GM19238 (cell line): ENCODE results near the gene GATA1.
"Not testable (repeated sequence)": the region's sequence is repeated elsewhere in the genome, so short reads cannot be mapped to it uniquely, and the experiment has no call there.

Experiments
- DNase-seq: peaks from one replicate; pipeline ENCODE4 v3.0.0; 2011; ENCODE audit warnings: low spot score; ENCODE audit not compliant: insufficient read length

GATA1 gene

GRCh38 chrX:48813644-48814043 is 27.3 kb downstream of the GATA1 start:
- no peak for DNase-seq

GRCh38 chrX:48814722-48815121 is 28.3 kb downstream of the GATA1 start:
- DNase-seq: no peak

GRCh38 chrX:48815266-48815665 is 28.9 kb downstream of the GATA1 start:
- DNase-seq: no peak

GRCh38 chrX:48816014-48816810 is 29.8 kb downstream of the GATA1 start:
- DNase-seq: no peak

- no peak for DNase-seq
Measured at GRCh38 chrX:48818098-48818497, 31.7 kb downstream of the GATA1 start.

GRCh38 chrX:48818866-48819265 is 32.5 kb downstream of the GATA1 start:
- no peak for DNase-seq

- not testable (repeated sequence) for DNase-seq
Measured at GRCh38 chrX:48819394-48819793, 33.0 kb downstream of the GATA1 start.

- DNase-seq: no peak
Measured at GRCh38 chrX:48823053-48823452, 36.7 kb downstream of the GATA1 start.

- no peak for DNase-seq
Measured at GRCh38 chrX:48824066-48824465, 37.7 kb downstream of the GATA1 start.

- no peak for DNase-seq
Measured at GRCh38 chrX:48826135-48826875, 39.9 kb downstream of the GATA1 start, which contains the start of gene ERAS. Gene ERAS, plus strand, starts transcription at chrX:48826513. Its CDS starts 2,611 bp downstream, at chrX:48829124.

GRCh38 chrX:48826876-48827653 is 40.7 kb downstream of the GATA1 start:
- DNase-seq: no peak

- DNase-seq: no peak
Measured at GRCh38 chrX:48827654-48827968, 41.2 kb downstream of the GATA1 start.

GRCh38 chrX:48829016-48829735 is 42.8 kb downstream of the GATA1 start:
- DNase-seq: no peak

GRCh38 chrX:48831136-48831908 is 44.9 kb downstream of the GATA1 start:
- no peak for DNase-seq

- no peak for DNase-seq
Measured at GRCh38 chrX:48831909-48832291, 45.5 kb downstream of the GATA1 start.

GRCh38 chrX:48833542-48834138 is 47.2 kb downstream of the GATA1 start:
- DNase-seq: no peak

- DNase-seq: no peak
Measured at GRCh38 chrX:48834383-48834709, 48.0 kb downstream of the GATA1 start.

GRCh38 chrX:48835524-48836329 is 49.3 kb downstream of the GATA1 start, which contains the start of gene PCSK1N:
Gene PCSK1N, minus strand, starts transcription at chrX:48835610. Its CDS starts 78 bp downstream, at chrX:48835532.
- no peak for DNase-seq

- DNase-seq: no peak
Measured at GRCh38 chrX:48839686-48840085, 53.3 kb downstream of the GATA1 start.
